H1 (cell line): Measurements from ENCODE around the gene HAVCR1. TPM values are rescaled to one million over a fixed set of nuclear protein-coding genes. Genes with fewer than 3 reads are reported as not detected.

Source experiments
- CTCF ChIA-PET: fragments of 300-600 bp; sonication (Branson Sonifier 250); formaldehyde crosslinking; loops from one replicate; lab custom pipeline; 2021; ENCODE audit not compliant: partially characterized antibody; lab: Charles Lee
- POLR2A ChIA-PET: fragments of 300-600 bp; sonication (Branson Sonifier 250); formaldehyde crosslinking; loops from one replicate; lab custom pipeline; 2021; ENCODE audit warnings: inconsistent platforms; ENCODE audit not compliant: partially characterized antibody; lab: Charles Lee
- DNase-seq, 2 experiments: peaks; one replicate each; pipeline versions ENCODE4 v3.0.0 to v3.0.0-alpha.2; 2010 to 2022; ENCODE audit warnings: low spot score in 2 of 2, low read depth in 1 of 2, mixed read lengths in 1 of 2
- FAIRE-seq: peaks from 2 replicates; lab custom pipeline; 2011; peaks lifted over from hg19 to GRCh38; lab: Jason Lieb, UNC
- H2AFZ ChIP-seq: 2 replicates; pipeline ENCODE4 v1.8.1; 2012; ENCODE audit warnings: low read length, inconsistent platforms
- H2AK5ac ChIP-seq: 2 replicates; pipeline ENCODE4 v1.6.1; 2013; ENCODE audit warnings: low read depth, low read length
- H2BK120ac ChIP-seq: replicated peaks from 2 replicates; pipeline ENCODE3; 2013; ENCODE audit warnings: low read depth, low read length, inconsistent platforms
- H2BK12ac ChIP-seq: 2 replicates; pipeline ENCODE4 v1.6.1; 2013; ENCODE audit warnings: low read depth, low read length
- H2BK15ac ChIP-seq: 2 replicates; pipeline ENCODE4 v1.6.1; 2013; ENCODE audit warnings: low read length
- H2BK20ac ChIP-seq: 2 replicates; pipeline ENCODE4 v1.6.1; 2013; ENCODE audit warnings: low read length
- H2BK5ac ChIP-seq: 2 replicates; pipeline ENCODE4 v1.6.1; 2013; ENCODE audit warnings: low read depth, low read length
- H3K14ac ChIP-seq: 2 replicates; pipeline ENCODE4 v1.6.1; 2013; ENCODE audit warnings: inconsistent platforms; ENCODE audit not compliant: insufficient read length
- H3K18ac ChIP-seq: 2 replicates; pipeline ENCODE4 v1.6.1; 2013; ENCODE audit warnings: low read length; ENCODE audit errors: extremely low read depth
- H3K23ac ChIP-seq: 2 replicates; pipeline ENCODE4 v1.6.1; 2013; ENCODE audit warnings: inconsistent platforms; ENCODE audit not compliant: insufficient read length
- H3K23me2 ChIP-seq: 2 replicates; pipeline ENCODE4 v1.6.1; 2013; ENCODE audit warnings: low read depth, low read length
- H3K27ac ChIP-seq: 2 replicates; pipeline ENCODE4 v1.6.1; 2011; ENCODE audit warnings: low read depth, low read length, inconsistent platforms
- H3K27me3 ChIP-seq, 4 experiments: replicated peaks in 1 of 4; 1 replicate in 1 of 4; 2 replicates in 3 of 4; pipeline versions ENCODE4 v1.6.1 to v1.8.1; 2011 to 2013; ENCODE audit warnings: low read length in 3 of 4, mild to moderate bottlenecking in 3 of 4, inconsistent platforms in 2 of 4, mixed read lengths in 2 of 4, moderate library complexity in 1 of 4; ENCODE audit not compliant: control insufficient read depth in 3 of 4, insufficient read depth in 3 of 4; ENCODE audit errors: extremely low read depth in 1 of 4
- H3K36me3 ChIP-seq, 4 experiments: 2 replicates each; pipeline versions ENCODE4 v1.6.1 to v1.8.1; 2011 to 2013; ENCODE audit warnings: mild to moderate bottlenecking in 4 of 4, low read length in 3 of 4, moderate library complexity in 2 of 4, control low read depth in 1 of 4, inconsistent platforms in 1 of 4; ENCODE audit not compliant: insufficient read depth in 4 of 4, control insufficient read depth in 2 of 4
- H3K4ac ChIP-seq: replicated peaks from 2 replicates; pipeline ENCODE3; 2013; ENCODE audit warnings: low read length, low read depth, mixed read lengths, inconsistent platforms; ENCODE audit not compliant: insufficient read length
- H3K4me1 ChIP-seq, 4 experiments: replicated peaks in 1 of 4; 1 replicate in 1 of 4; 2 replicates in 3 of 4; pipeline versions ENCODE4 v1.6.1 to v1.8.1; 2011 to 2013; ENCODE audit warnings: low read length in 3 of 4, inconsistent platforms in 2 of 4, mixed read lengths in 1 of 4; ENCODE audit not compliant: insufficient read depth in 4 of 4, control insufficient read depth in 3 of 4
- H3K4me2 ChIP-seq, 2 experiments: 2 replicates each; pipeline versions ENCODE4 v1.6.1 to v1.8.1; 2011 to 2013; ENCODE audit warnings: low read depth in 2 of 2, low read length in 2 of 2, control low read depth in 1 of 2, inconsistent platforms in 1 of 2, mild to moderate bottlenecking in 1 of 2; ENCODE audit not compliant: insufficient read depth in 1 of 2
- H3K4me3 ChIP-seq, 4 experiments: fragments of 200-600, 300-600 bp in 1 of 4; sonication (generic), shearing (Covaris generic), sonication (Bioruptor Twin) in 1 of 4; 2 replicates each; pipeline versions ENCODE4 v1.5.1 to v1.8.1; 2011 to 2016; ENCODE audit warnings: low read length in 4 of 4, low read depth in 3 of 4, control low read depth in 2 of 4, inconsistent platforms in 2 of 4, mild to moderate bottlenecking in 2 of 4, mixed read lengths in 1 of 4, moderate library complexity in 1 of 4; ENCODE audit not compliant: insufficient read depth in 2 of 4; ENCODE audit errors: extremely low read depth in 1 of 4
- H3K56ac ChIP-seq: replicated peaks from 2 replicates; pipeline ENCODE3; 2013; ENCODE audit warnings: low read depth, mild to moderate bottlenecking, mixed read lengths, low read length, inconsistent platforms; ENCODE audit not compliant: insufficient read length
- H3K79me1 ChIP-seq: 2 replicates; pipeline ENCODE4 v1.6.1; 2013; ENCODE audit warnings: low read depth, low read length, control low read depth
- H3K79me2 ChIP-seq, 2 experiments: 2 replicates each; pipeline versions ENCODE4 v1.6.1 to v1.8.1; 2012 to 2013; ENCODE audit warnings: low read length in 2 of 2, mild to moderate bottlenecking in 2 of 2, inconsistent platforms in 1 of 2; ENCODE audit not compliant: insufficient read depth in 2 of 2, control insufficient read depth in 1 of 2
- H3K9ac ChIP-seq, 4 experiments: replicated peaks in 1 of 4; 1 replicate in 1 of 4; 2 replicates in 3 of 4; pipeline versions ENCODE4 v1.6.1 to v1.8.1; 2011 to 2013; ENCODE audit warnings: low read depth in 3 of 4, low read length in 3 of 4, control low read depth in 2 of 4, mild to moderate bottlenecking in 2 of 4, moderate library complexity in 2 of 4, inconsistent platforms in 1 of 4; ENCODE audit errors: extremely low read depth in 1 of 4
- H3K9me3 ChIP-seq, 2 experiments: 2 replicates each; pipeline versions ENCODE4 v1.6.1 to v1.8.1; 2012 to 2013; ENCODE audit warnings: mild to moderate bottlenecking in 2 of 2, moderate library complexity in 2 of 2, control low read depth in 1 of 2, inconsistent platforms in 1 of 2, low read depth in 1 of 2, low read length in 1 of 2, mixed read lengths in 1 of 2; ENCODE audit not compliant: insufficient read depth in 2 of 2
- H4K20me1 ChIP-seq, 2 experiments: replicated peaks in 1 of 2; 2 replicates each; pipeline versions ENCODE3 to v1.8.1; 2011 to 2013; ENCODE audit warnings: inconsistent platforms in 2 of 2, low read length in 2 of 2, mild to moderate bottlenecking in 1 of 2; ENCODE audit not compliant: insufficient read depth in 2 of 2, control insufficient read depth in 1 of 2
- H4K5ac ChIP-seq: 2 replicates; pipeline ENCODE4 v1.6.1; 2013; ENCODE audit warnings: low read length, low read depth, mixed read lengths, inconsistent platforms; ENCODE audit not compliant: insufficient read length
- H4K8ac ChIP-seq: 2 replicates; pipeline ENCODE4 v1.8.0; 2013; ENCODE audit warnings: mild to moderate bottlenecking, moderate library complexity, low read length, inconsistent platforms; ENCODE audit not compliant: insufficient read depth; ENCODE audit errors: extremely low read depth
- H4K91ac ChIP-seq: replicated peaks from 2 replicates; pipeline ENCODE3; 2013; ENCODE audit warnings: low read length, mixed read lengths, inconsistent platforms; ENCODE audit not compliant: insufficient read length
- CTBP2 ChIP-seq: IDR thresholded peaks from 2 replicates; pipeline ENCODE4 v1.7.0; 2011; ENCODE audit warnings: borderline replicate concordance, mild to moderate bottlenecking, moderate library complexity, mixed read lengths, low read length; ENCODE audit not compliant: insufficient read depth, insufficient read length
- HDAC6 ChIP-seq: IDR thresholded peaks from one replicate; pipeline ENCODE4 v1.7.1; 2012; ENCODE audit warnings: low read depth, mild to moderate bottlenecking, inconsistent platforms, low read length, moderate library complexity
- RXRA ChIP-seq: IDR thresholded peaks from 2 replicates; pipeline ENCODE4 v1.6.1; 2011; ENCODE audit warnings: low read depth, mild to moderate bottlenecking, low read length, moderate library complexity; ENCODE audit not compliant: insufficient read depth
- SIRT6 ChIP-seq: IDR thresholded peaks from one replicate; pipeline ENCODE4 v1.7.1; 2012; ENCODE audit warnings: low read length, inconsistent platforms
- TCF12 ChIP-seq: IDR thresholded peaks from 2 replicates; pipeline ENCODE4 v1.6.1; 2011; ENCODE audit warnings: low read depth, mild to moderate bottlenecking, low read length
- WGBS, 2 experiments: shearing (Covaris generic) in 1 of 2; methylation state at CpG; one replicate each; pipeline versions ENCODE4 v1.1.6 to v1.1.7; 2013 to 2015; ENCODE audit warnings: low lambda C conversion rate in 2 of 2, mixed read lengths in 2 of 2, inconsistent platforms in 1 of 2, low coverage in 1 of 2, missing lambda C conversion rate in 1 of 2; ENCODE audit not compliant: insufficient replicate concordance in 2 of 2, insufficient coverage in 1 of 2, insufficient read length in 1 of 2; ENCODE audit errors: extremely low coverage in 1 of 2, missing lambda C conversion rate in 1 of 2; 5-methylcytosine and 5-hydroxymethylcytosine counted together
- polyA plus RNA-seq, 7 experiments: library from polyadenylated mRNA; depleted of rRNA in 3 of 7; stranded (reverse) in 5 of 7; unstranded in 2 of 7; fragments of >200 nt in 5 of 7; fragments of 200-250 nt in 2 of 7; gene quantifications; 1 replicate in 5 of 7; 2 replicates in 1 of 7; 4 replicates in 1 of 7; pipeline versions ENCODE4 v1.2.1 to v1.2.3, GENCODE V29; 2011 to 2013; ENCODE audit warnings: missing spikeins in 2 of 7, mixed read lengths in 2 of 7
- total RNA-seq: library from RNA; stranded (reverse); fragmentation: NEBNext Ultra II Directional; extraction: Animal tissue kit (Norgen Biotek cat#: 25700); gene quantifications from 2 replicates; pipeline ENCODE4 v1.2.1, GENCODE V29; 2021

HAVCR1 gene
- total and polyA plus RNA-seq, 2 of the 8 experiments (the other 6 are each of a cell fraction or from before 2014, with no cell fraction given), result not detected

DNA sequence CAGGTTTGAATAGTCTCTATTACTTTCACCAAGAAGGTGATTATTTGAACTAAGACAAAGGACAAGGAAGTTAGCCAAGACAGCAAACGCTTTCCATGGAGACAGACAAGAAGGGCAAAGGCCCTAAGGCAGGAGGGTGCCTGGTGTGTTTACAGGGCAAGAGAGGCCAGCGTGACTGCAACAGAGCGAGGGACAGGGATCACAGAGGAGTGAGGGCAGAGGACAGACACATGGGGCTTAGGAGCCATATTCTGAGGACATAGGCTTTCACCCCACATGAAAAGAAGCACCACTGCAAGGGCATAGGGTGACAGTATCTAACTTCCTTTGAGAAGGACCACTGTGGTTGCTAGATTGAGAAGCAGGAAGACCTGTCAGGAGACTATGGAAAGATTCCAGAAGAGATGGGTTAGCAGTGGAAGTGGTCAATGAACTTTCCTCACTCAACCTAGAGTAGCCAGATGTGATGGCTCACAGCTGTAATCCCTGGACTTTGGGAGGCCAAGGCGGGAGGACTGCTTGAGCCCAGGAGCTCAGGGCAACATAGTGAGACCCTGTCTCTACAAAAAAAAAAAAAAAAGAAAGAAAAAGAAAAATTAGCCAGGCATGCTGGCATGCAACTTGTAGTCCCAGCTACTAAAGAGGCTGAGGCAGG is 5.0 kb upstream of the HAVCR1 start:
- Histone ChIP-seq H3K4ac (no peak overlapping the region), H2BK5ac (no peak overlapping the region; the same call in 1 of the 2 replicates), H2AK5ac (no peak overlapping the region), H2BK20ac (0 out of 2 replicates have a peak overlapping the region, but pooled peaks have one; percentile 48), H3K9me3 (no peaks in the 10 kb centered on the region), H3K9ac (no peak overlapping the region), H4K8ac (no peak overlapping the region), H3K23ac (no peak overlapping the region), H2AFZ (no peak overlapping the region), H3K18ac (no peak overlapping the region; the same call in 1 of the 2 replicates), H3K79me2 (no peaks in the 10 kb centered on the region), H3K27ac (no peak overlapping the region), H3K56ac (no peak overlapping the region), H3K27me3 (no peaks in the 10 kb centered on the region), H4K20me1 (no peaks in the 10 kb centered on the region), H4K91ac (no peak overlapping the region), H4K5ac (no peak overlapping the region), H3K4me1 (no peaks in the 10 kb centered on the region), H3K36me3 (no peaks in the 10 kb centered on the region), H3K14ac (no peak overlapping the region), H3K79me1 (no peaks in the 10 kb centered on the region), H2BK15ac (0 out of 2 replicates have a peak overlapping the region, but pooled peaks have one; percentile 72), H3K4me2 (no peak overlapping the region), H2BK12ac (no peak overlapping the region), H2BK120ac (no peak overlapping the region), H3K23me2 (no peaks in the 10 kb centered on the region), H3K4me3 (no peak overlapping the region)
- FAIRE-seq (no peak), DNase-seq (no peak)
- ChIA-PET POLR2A (no interaction called here), CTCF (interaction anchor here (1.0 kb wide), 1 partner anchor 68 kb away, joined by 4 read pairs; no protein-coding TSS in a partner anchor)
- 94% methylated on average over 4 of the region's 4 CpGs; no CpG with 5 or more reads in 1 of the 2 experiments for WGBS, 2 experiments
- TF ChIP-seq RXRA, result no peak
- no peak for TF ChIP-seq TCF12
- no peak for TF ChIP-seq SIRT6
- no peak for TF ChIP-seq HDAC6
- no peak for TF ChIP-seq CTBP2
